Caco-2 (cell line): ENCODE measurements around the gene AP4E1. TPM values are rescaled to one million over a fixed set of nuclear protein-coding genes. Genes with fewer than 3 reads are reported as not detected.
"Not testable (repeated sequence)": the region's sequence is repeated elsewhere in the genome, so short reads cannot be mapped to it uniquely, and the experiment has no call there.

Experiments
- BruUV-seq: library from RNA; stranded (reverse); fragments of 400-500 nt; replicated peaks from 2 replicates; lab custom pipeline; 2021; lab: Mats Ljungman, UMichigan
- CTCF ChIA-PET: fragments of 300-600 bp; sonication (Branson Sonifier 250); formaldehyde crosslinking; loops from one replicate; lab custom pipeline; 2022; ENCODE audit warnings: antibody characterized with exemption; lab: Charles Lee
- POLR2A ChIA-PET: fragments of 300-600 bp; sonication (Branson Sonifier 250); formaldehyde crosslinking; loops from one replicate; lab custom pipeline; 2022; ENCODE audit warnings: antibody characterized with exemption; lab: Charles Lee
- DNase-seq, 2 experiments: peaks; one replicate each; pipeline versions ENCODE4 v3.0.0 to v3.0.0-alpha.2; 2020 to 2022
- H3K27me3 ChIP-seq: replicated peaks from 2 replicates; pipeline ENCODE4 v1.6.0; 2011; ENCODE audit warnings: low read length; ENCODE audit not compliant: control insufficient read depth, insufficient read depth
- H3K36me3 ChIP-seq: 2 replicates; pipeline ENCODE4 v1.5.1; 2011; ENCODE audit warnings: low read length; ENCODE audit not compliant: control insufficient read depth, insufficient read depth
- H3K4me1 ChIP-seq: fragments of 250-450 bp; sonication (Bioruptor Pico); 2 replicates; pipeline ENCODE4 v1.5.1; 2020; ENCODE audit warnings: mild to moderate bottlenecking
- H3K4me3 ChIP-seq: 2 replicates; pipeline ENCODE4 v1.5.1; 2011; ENCODE audit warnings: low read depth, mild to moderate bottlenecking, control low read depth, low read length
- H3K9me3 ChIP-seq: fragments of 250-450 bp; sonication (Bioruptor Pico); 2 replicates; pipeline ENCODE4 v1.5.1; 2020; ENCODE audit warnings: mild to moderate bottlenecking, moderate library complexity
- H3K27ac Mint-ChIP-seq: one replicate; pipeline ENCODE4 v1.8.0; 2022; ENCODE audit warnings: mixed read lengths; ENCODE audit not compliant: unreplicated experiment
- H3K27me3 Mint-ChIP-seq: one replicate; pipeline ENCODE4 v1.8.0; 2022; ENCODE audit warnings: mixed read lengths; ENCODE audit not compliant: insufficient read depth, unreplicated experiment
- H3K36me3 Mint-ChIP-seq: one replicate; pipeline ENCODE4 v1.8.0; 2022; ENCODE audit warnings: mild to moderate bottlenecking, mixed read lengths; ENCODE audit not compliant: insufficient read depth, unreplicated experiment
- H3K4me1 Mint-ChIP-seq: one replicate; pipeline ENCODE4 v1.8.0; 2022; ENCODE audit warnings: low read depth, mixed read lengths; ENCODE audit not compliant: unreplicated experiment
- H3K4me3 Mint-ChIP-seq: one replicate; pipeline ENCODE4 v1.8.0; 2022; ENCODE audit warnings: mild to moderate bottlenecking, moderate library complexity, mixed read lengths; ENCODE audit not compliant: unreplicated experiment
- H3K9me3 Mint-ChIP-seq: one replicate; pipeline ENCODE4 v1.8.0; 2022; ENCODE audit warnings: mixed read lengths; ENCODE audit not compliant: unreplicated experiment
- CTCF ChIP-seq, 2 experiments: fragments of 200-600 bp in 1 of 2; IDR thresholded peaks; 1 replicate in 1 of 2; 2 replicates in 1 of 2; pipeline versions ENCODE4 v1.5.1 to v1.8.0; 2011 to 2022; ENCODE audit warnings: antibody characterized with exemption in 1 of 2, control low read depth in 1 of 2, inconsistent platforms in 1 of 2, low read depth in 1 of 2, low read length in 1 of 2, mild to moderate bottlenecking in 1 of 2, moderate library complexity in 1 of 2; ENCODE audit not compliant: insufficient read depth in 1 of 2, severe bottlenecking in 1 of 2, unreplicated experiment in 1 of 2
- intact Hi-C: fragments of 100-400 bp; cut with micrococcal nuclease; formaldehyde crosslinking; loops from one replicate; pipeline ENCODE4 v1.10.0; 2022; ENCODE audit not compliant: unreplicated experiment
- total RNA-seq: library from RNA; stranded (reverse); gene quantifications from 2 replicates; pipeline ENCODE4 v1.2.3, GENCODE V29; 2022

The AP4E1 gene
- total RNA-seq, 1 experiment from 2014 or later = 15.9 TPM

GRCh38 chr15:50945725-50946124 is 37.2 kb downstream of the AP4E1 start:
- Mint-ChIP-seq H3K27ac (no peak overlapping the region), H3K4me3 (no peak overlapping the region), H3K36me3 (peaks cover 42% of the 10 kb centered on the region), H3K4me1 (no peaks in the 10 kb centered on the region), H3K27me3 (no peaks in the 10 kb centered on the region), H3K9me3 (no peaks in the 10 kb centered on the region)
- CTCF ChIA-PET = no interaction called here
- Histone ChIP-seq H3K4me3 (no peak overlapping the region), H3K36me3 (0 out of 2 replicates have a peak, but pooled peaks cover 1% of the 10 kb centered on the region), H3K4me1 (no peaks in the 10 kb centered on the region), H3K27me3 (no peaks in the 10 kb centered on the region), H3K9me3 (no peaks in the 10 kb centered on the region)
- intact Hi-C loops = no loop called here
- no peak for TF ChIP-seq CTCF (IDR thresholded peaks at IDR 0.05; ENCODE audit: insufficient read depth in 1 of 2, low read depth in 1 of 2, low read length in 1 of 2, severe bottlenecking in 1 of 2, unreplicated experiment in 1 of 2)
- BruUV-seq = no TSS peak
- DNase-seq = no peak
- POLR2A ChIA-PET = no interaction called here

- H3K4me1 Mint-ChIP-seq, H3K9me3 Mint-ChIP-seq, H3K27me3 ChIP-seq, H3K4me3 ChIP-seq, H3K27me3 Mint-ChIP-seq, H3K9me3 ChIP-seq, H3K4me3 Mint-ChIP-seq, POLR2A ChIA-PET, BruUV-seq, intact Hi-C loops, DNase-seq, CTCF ChIA-PET, H3K27ac Mint-ChIP-seq, H3K36me3 ChIP-seq, H3K4me1 ChIP-seq: not testable (repeated sequence)
- H3K36me3 Mint-ChIP-seq = peaks cover 61% of the 10 kb centered on the region
Observed at GRCh38 chr15:50950745-50951144, 42.3 kb downstream of the AP4E1 start.

GRCh38 chr15:50953302-50953701 is 44.8 kb downstream of the AP4E1 start:
- no TSS peak for BruUV-seq
- Histone ChIP-seq H3K27me3 (no peaks in the 10 kb centered on the region), H3K9me3 (no peaks in the 10 kb centered on the region), H3K4me3 (no peak overlapping the region), H3K36me3 (no peaks in the 10 kb centered on the region), H3K4me1 (no peaks in the 10 kb centered on the region)
- DNase-seq = no peak
- H3K9me3 Mint-ChIP-seq = no peaks in the 10 kb centered on the region
- TF ChIP-seq CTCF (IDR thresholded peaks at IDR 0.05; ENCODE audit: insufficient read depth in 1 of 2, low read depth in 1 of 2, low read length in 1 of 2, severe bottlenecking in 1 of 2, unreplicated experiment in 1 of 2) = no peak
- no peak overlapping the region for H3K27ac Mint-ChIP-seq
- intact Hi-C loops = no loop called here
- ChIA-PET CTCF (no interaction called here), POLR2A (no interaction called here)
- H3K4me1 Mint-ChIP-seq = no peaks in the 10 kb centered on the region
- H3K27me3 Mint-ChIP-seq = no peaks in the 10 kb centered on the region
- no peak overlapping the region for H3K4me3 Mint-ChIP-seq
- peaks cover 62% of the 10 kb centered on the region for H3K36me3 Mint-ChIP-seq

- H3K36me3 ChIP-seq, H3K27me3 Mint-ChIP-seq, H3K27ac Mint-ChIP-seq, H3K4me1 ChIP-seq, POLR2A ChIA-PET, H3K4me3 ChIP-seq, H3K27me3 ChIP-seq, H3K9me3 Mint-ChIP-seq, intact Hi-C loops, DNase-seq, CTCF ChIA-PET, H3K4me1 Mint-ChIP-seq, BruUV-seq, H3K9me3 ChIP-seq, H3K4me3 Mint-ChIP-seq: not testable (repeated sequence)
- H3K36me3 Mint-ChIP-seq = peaks cover 67% of the 10 kb centered on the region
Observed at GRCh38 chr15:50954837-50955236, 46.4 kb downstream of the AP4E1 start.
